Skin epidermis (tissue), 12 donors: ENCODE data around the gene SLC18A2.

Experiments
- H3K27ac ChIP-seq, 21 experiments: fragments of 200-600 bp; sonication (generic) in 11 of 21; one replicate each; pipeline ENCODE4 v1.5.0; 2020; ENCODE audit warnings: mild to moderate bottlenecking in 3 of 21, inconsistent platforms in 2 of 21, moderate library complexity in 2 of 21
- H3K4me3 ChIP-seq, 7 experiments: fragments of 200-600 bp; sonication (generic) in 2 of 7; one replicate each; pipeline ENCODE4 v1.5.0; 2020; ENCODE audit warnings: inconsistent platforms in 2 of 7, mild to moderate bottlenecking in 2 of 7, moderate library complexity in 1 of 7

Gene SLC18A2

DNA sequence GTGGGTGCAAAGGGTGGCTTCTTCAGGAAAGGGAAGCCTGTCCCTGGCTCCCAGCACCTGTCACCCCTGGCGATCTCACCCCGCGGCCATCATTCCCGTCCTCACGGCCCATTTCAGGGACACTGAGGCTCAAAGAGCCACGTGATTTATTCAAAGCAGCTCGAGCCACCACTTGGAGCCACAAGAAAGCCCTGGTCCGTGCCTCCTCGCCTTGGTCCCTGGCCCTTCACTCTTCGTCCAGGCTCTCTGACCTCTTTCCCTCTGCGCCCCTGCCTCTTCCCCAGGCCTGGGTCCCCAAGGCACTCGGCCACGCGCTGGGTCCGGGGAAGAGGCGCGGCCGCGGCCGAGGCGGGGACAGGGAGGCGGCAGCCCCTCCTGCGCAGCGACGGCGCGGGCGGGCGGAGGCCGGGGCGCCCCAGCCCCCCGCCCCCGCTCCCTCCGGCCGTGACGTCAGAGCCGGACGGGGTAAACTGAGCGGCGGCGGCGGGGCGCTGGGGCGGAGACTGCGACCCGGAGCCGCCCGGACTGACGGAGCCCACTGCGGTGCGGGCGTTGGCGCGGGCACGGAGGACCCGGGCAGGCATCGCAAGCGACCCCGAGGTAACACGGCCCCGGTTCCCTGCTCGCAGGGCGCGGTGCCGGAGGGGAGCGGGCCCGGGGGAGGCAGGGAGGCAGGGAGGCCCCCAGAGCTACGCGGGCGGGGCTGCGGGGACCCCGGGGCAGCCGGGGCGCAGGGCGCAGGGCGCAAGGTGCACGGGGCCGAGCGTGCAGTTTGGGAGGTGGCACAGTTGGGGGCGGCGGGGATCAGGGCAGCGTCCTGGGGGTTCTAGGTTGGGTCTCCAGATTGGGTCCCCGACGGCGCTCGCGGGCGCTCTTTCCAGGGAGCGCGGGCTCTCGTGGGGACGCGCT is at the start of gene SLC18A2:
Gene SLC18A2, plus strand, starts transcription at position 494 of the 909 bp plus-strand sequence. CDS start 580 bp downstream, outside the sequence.
- peak within 1 kb of the TSS; percentile 9 to 31 (median 16) for H3K4me3 ChIP-seq
- peak within 1 kb of the TSS in 2 of 21 experiments; percentile 11 to 30 for H3K27ac ChIP-seq

DNA sequence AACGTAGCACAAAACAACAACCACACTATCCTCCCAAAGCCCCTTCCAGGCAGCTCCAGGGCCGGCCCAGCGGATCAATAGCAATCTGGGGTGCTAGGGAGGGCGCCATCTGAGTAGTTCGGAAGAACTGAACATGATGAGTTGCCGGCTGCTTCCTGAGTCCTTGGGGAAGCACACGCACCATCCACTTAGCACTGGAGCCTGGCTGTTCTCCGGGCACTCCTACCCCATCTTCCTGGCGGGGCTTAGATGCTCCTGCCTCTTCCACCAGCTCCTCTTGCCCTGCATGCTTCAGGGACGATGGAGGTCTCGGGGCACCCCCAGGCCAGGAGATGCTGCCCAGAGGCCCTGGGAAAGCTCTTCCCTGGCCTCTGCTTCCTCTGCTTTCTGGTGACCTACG is 43.7 kb upstream of the SLC18A2 start, which contains the start of gene KCNK18:
Gene KCNK18, plus strand, starts transcription at position 301 of the 400 bp plus-strand sequence. Its CDS starts 0 bp downstream, at position 301.
- H3K27ac ChIP-seq: no peak within 1 kb of the TSS
- no peak within 1 kb of the TSS for H3K4me3 ChIP-seq

DNA sequence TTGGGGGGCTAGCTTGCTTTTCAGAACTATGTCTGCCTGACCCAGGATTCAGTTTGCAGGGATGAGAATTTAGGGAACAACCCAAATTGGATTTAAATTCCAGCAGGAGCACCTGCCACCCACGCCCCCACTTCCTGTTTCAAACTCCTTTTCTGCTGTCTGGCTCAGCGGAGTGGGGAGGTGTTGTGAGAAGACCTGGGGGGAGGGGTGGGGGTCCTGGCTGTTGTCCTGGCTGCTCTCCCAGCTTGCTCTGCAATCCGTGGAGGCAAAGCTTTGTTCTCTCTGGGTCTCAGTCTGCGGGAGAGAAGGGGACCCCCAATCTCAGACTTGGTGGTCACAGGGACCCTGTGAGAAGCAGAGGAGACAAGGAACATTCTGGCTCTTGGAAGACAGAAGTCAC is 42.8 kb upstream of the SLC18A2 start:
- Histone ChIP-seq H3K27ac (no peak overlapping the region), H3K4me3 (no peak overlapping the region)

DNA sequence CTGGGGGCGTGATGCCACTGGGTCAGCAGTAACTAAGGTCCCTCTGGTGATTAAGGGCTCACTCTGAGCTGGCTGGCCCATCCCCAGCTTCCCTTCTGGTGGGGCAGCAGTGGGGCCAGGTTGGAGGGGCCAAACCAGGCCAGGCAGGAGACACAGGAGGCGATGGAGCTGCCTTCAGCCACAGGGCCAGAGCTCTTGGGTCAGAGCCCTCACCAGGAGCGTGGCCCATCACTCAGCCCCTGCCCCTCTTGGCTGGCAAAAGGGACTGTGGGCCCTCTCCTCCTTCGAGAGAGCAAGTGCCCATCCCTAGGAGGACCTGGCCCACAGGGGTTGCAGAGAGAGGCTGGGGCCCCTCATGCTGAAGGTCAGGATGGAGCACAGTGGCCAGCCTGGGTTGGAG is 39.1 kb upstream of the SLC18A2 start:
- Histone ChIP-seq H3K27ac (no peak overlapping the region), H3K4me3 (no peak overlapping the region)

- no peak overlapping the region for H3K4me3 ChIP-seq
These were observed 36.6 kb upstream of the SLC18A2 start for GRCh38 chr10:117204316-117204715.

DNA sequence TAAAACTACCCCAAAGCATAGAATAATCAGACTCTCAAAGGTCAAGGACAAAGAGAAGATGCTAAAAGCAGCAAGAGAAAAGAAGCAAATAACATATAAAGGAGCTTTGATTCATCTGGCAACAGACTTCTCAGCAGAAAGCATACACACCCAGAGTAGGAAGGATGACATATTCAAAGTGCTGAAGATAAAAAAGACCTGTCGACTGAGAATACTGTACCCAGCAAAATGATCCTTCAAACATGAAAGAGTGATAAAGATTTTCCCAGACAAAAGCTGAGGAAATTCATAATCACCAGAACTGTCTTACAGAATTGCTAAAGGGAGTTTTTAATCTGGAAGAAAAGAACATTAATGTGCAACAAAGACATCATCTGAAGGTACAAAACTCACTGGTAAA is 28.7 kb upstream of the SLC18A2 start:
- no peak overlapping the region for H3K27ac ChIP-seq
- no peak overlapping the region for H3K4me3 ChIP-seq

More at GRCh38 chr10:117204316-117204715, 36.6 kb upstream of the SLC18A2 start:
- H3K27ac ChIP-seq: no peak overlapping the region

GRCh38 chr10:117214401-117214800 is 26.5 kb upstream of the SLC18A2 start:
- no peak overlapping the region for H3K27ac ChIP-seq
- H3K4me3 ChIP-seq: no peak overlapping the region

- Histone ChIP-seq H3K27ac (no peak overlapping the region), H3K4me3 (no peak overlapping the region)
These were observed 25.8 kb upstream of the SLC18A2 start for GRCh38 chr10:117215079-117215478.

GRCh38 chr10:117216028-117216427 is 24.9 kb upstream of the SLC18A2 start:
- Histone ChIP-seq H3K4me3 (peak overlapping the region in 1 of 7 experiments; percentile 40), H3K27ac (no peak overlapping the region)

DNA sequence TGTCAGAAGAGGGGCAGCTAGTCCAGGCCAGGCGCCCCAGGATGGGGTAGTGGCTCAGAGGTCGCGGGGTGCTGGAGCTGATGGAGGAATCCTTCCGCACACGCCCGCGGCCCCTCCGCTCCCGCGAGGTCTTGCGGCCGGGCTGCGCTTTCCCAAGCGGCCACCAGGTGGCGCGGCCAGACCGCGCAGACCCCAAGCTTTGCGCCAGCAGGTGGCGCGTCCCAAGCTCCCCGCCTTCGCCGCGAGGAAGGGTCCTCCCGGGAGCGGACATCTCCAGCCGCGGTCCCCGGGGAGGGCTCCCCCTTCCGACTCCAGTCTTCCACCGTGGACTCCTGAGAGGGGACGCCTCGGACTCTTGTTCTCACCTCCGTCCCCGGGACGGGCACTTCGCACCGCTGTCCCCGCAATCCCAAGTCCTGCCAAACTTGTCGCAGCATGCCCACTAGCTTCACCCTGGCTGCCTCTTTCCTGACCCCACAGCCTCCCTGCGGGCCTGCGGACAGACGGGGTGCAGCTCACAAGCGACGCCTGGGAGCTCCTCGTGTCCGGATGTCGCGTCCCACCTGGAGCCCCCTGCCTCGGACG is 24.2 kb upstream of the SLC18A2 start:
- no peak overlapping the region for H3K27ac ChIP-seq
- H3K4me3 ChIP-seq: peak overlapping the region; percentile 27 to 47 (median 37)

- Histone ChIP-seq H3K27ac (no peak overlapping the region), H3K4me3 (peak overlapping the region; percentile 27 to 47 (median 37))
These were observed 23.6 kb upstream of the SLC18A2 start for GRCh38 chr10:117217196-117217761.

DNA sequence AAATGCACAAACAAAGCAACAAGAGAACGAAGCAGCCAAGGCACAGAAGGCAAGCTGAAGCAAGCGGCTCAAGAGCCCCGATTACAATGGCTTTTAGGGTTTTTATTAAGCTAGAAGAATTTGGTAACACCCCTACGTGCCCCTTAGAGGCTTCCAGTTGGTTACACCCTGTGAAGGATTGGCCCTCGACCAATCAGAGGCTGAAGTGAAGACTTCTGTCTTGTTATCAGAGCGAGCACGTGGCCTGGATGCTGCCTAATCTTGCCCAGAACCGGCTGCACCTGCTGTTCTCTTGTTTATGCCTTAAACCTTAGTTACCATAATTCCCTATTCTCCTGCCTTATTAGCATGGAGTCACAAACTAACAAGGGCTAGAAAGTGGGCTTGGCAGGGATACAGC is 22.3 kb upstream of the SLC18A2 start:
- no peak overlapping the region for H3K27ac ChIP-seq
- no peak overlapping the region for H3K4me3 ChIP-seq

DNA sequence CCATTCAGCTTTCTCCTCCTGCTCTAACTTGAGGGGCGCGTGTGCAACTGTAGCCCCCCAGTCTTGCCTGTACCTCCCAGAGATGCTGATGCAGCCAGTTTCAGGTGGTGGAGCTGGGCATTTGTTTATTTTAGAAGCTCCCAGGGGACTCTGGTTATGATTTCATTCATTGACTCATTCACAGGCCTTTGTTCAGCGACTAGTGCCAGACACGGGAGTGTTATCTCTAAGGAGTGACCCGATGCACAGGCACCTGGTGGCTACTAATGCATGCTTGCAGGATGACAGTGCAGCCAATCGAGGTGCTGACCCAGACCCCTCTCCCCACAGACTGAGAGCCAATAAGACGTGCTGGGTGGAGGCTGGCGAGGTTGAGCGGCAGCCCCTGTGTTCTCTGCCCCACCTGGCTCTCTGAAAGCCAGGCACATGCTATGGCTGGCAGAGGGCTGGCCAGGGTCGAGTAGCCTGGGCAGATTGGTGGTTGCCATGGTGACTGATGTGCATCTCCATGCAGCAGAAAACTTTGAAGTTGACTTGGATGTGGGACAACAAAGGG is 19.7 kb upstream of the SLC18A2 start:
- Histone ChIP-seq H3K4me3 (no peak overlapping the region), H3K27ac (no peak overlapping the region)

DNA sequence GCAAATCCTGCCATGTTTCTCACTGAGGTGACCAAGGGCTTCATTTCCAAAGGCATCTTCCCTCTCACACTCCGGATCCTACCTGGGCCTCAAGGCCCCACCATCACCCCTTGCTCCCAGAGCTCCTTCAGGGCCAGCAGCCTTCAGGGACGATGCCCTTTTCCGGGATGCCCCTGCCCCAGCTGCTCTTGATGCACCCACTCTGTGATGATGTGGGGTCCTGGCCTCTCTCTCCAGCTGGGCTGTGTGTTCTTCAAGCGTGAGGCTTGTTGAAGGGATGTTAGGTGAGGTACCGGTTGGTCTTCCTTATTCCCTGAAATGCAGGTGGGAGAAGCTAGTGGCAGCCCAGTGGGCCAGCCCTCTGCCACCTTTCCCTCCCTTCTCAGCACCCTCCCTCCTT is 18.4 kb upstream of the SLC18A2 start:
- no peak overlapping the region for H3K4me3 ChIP-seq
- no peak overlapping the region for H3K27ac ChIP-seq

DNA sequence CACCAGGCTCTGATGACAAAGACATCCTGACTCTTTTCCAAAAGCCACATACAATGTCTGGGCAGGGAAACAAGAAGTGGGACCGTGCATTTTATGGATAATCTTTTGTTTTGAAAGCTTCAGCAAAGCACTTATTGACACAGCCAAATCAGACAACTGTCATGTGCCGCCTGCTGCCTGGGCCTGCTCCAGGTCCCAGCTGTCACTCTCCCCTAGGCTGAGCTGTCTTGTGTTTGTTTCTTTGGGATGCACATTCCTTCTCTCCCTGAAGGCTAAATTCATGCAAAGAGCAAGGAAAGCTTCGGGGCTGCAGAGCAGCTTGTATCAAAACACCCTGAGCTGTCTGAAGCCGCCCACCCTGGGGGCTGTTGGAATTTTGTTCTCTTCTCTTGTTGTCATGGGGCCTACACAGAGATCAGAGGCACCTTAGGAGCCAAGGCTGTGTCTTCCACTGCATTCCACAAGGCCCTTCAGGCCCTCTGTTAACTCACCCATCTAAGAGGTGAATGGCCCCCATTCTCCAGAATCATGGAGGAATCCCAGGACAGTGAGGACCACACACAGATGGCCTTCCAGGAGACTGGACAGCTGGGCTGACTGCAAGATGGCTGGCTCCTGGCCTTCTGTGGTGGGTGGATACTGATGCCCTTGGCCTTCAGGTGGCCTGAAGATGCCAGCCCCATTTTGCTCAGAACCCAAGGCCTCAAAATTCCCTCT is 17.8 kb upstream of the SLC18A2 start:
- Histone ChIP-seq H3K4me3 (no peak overlapping the region), H3K27ac (no peak overlapping the region)

DNA sequence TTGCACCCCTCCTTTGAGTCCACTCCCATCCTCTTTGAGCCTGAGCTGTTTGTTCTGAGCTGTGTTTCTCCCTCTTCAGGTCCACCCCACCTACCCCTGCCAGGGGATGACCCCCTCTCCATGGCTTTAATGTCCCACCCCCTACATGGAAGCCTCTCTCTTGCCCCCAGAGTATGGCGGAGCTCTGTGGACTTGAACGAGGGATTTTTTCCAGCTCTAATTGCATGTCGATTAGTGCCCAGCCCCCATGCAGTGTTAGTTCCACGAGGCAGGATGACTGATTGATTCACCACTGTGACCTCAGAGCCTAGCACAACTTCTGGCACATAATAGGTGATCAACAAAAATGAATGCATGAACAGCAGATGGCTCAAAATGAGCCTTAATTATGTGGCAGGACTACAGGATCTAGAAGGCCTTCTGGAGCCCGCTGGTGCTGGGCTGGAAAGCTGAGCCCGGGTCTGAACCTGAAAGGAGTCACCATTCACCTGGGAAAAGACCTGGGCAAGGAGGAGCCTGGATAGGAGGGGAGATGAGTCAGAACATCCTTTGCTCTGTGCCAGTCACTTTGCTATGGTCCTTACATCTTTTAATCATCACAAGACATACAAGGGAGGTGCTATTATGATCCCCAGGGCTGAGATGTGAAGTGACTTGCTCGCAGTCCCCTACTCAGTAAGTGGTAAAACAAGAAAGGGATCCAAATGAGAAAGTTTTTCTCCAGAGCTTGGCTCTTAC is 17.1 kb upstream of the SLC18A2 start:
- Histone ChIP-seq H3K27ac (no peak overlapping the region), H3K4me3 (no peak overlapping the region)

DNA sequence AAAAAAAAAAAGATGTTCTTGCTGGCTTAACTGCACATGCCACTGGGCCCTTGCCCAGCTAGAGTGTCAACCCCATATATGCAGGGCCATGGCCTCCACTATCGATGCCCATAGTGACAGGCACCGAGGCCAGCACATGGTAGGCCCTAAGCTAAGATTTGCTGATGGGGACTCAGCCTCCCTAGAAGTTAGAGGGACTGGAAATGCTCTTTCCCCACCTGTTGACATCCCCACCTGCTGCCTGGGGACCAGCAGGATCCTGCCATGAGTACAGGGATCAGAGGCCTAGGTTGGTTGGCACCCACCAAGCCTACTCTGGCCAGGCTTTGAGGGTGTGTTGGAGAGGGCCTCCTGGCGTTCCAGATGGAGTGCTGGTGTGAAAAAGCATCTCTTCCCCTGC is 16.0 kb upstream of the SLC18A2 start:
- Histone ChIP-seq H3K27ac (no peak overlapping the region), H3K4me3 (no peak overlapping the region)

DNA sequence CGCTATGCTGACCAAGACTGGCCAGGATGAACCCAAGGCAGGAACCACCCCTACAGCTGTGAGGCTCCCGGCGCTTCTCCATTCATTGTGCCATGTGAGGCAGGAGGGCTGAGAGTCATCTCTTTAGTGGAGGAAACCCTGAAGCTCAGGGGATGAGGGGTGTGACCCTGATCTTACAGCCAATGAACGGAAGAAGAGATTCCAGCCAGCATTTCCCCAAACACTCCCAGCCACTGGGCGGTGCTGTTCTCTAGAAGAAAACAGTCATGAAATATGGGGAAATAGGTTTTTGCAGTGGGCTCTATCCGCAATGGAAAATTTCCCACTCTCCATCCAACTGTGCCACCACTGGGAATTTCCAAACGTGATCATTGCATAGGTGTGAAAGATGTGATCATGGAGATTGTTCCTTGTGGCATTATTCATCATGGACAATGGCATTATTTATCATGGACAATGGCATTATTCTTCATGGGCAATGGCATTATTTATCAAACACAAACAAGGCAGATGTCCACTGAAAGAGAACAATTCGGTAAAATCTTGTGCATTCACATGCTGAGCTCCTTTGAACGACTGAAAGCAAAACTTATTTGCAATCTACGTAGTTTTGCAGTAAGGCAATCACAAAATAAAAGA is 14.0 kb upstream of the SLC18A2 start:
- Histone ChIP-seq H3K27ac (no peak overlapping the region), H3K4me3 (no peak overlapping the region)

DNA sequence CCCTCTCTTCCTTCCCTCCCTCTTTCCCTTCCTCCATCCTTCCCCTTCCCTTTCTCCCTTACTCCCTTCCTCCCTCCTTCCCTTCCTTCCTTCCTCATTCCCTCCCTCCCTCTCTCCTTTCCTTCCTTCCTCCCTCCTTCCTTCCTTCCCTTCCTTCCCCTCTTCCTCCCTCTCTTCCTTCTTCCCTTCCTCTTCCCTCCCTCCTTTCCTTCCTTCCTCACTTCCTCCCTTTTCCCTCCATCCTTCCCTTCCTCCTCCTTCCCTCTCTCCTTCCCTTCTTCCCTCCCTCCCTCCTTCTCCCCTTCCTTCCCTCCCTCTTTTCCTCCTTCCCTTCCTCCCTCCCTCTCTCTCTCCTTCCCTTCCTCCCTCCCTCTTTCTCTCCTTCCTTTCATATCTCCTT is 12.7 kb upstream of the SLC18A2 start:
- H3K4me3 ChIP-seq: no peak overlapping the region
- no peak overlapping the region for H3K27ac ChIP-seq
